Measurements from ENCODE around the gene DIO2.
A peak's percentile ranks its signal among the peaks of the same experiment; 100 is the strongest.

The DIO2 gene

DNA sequence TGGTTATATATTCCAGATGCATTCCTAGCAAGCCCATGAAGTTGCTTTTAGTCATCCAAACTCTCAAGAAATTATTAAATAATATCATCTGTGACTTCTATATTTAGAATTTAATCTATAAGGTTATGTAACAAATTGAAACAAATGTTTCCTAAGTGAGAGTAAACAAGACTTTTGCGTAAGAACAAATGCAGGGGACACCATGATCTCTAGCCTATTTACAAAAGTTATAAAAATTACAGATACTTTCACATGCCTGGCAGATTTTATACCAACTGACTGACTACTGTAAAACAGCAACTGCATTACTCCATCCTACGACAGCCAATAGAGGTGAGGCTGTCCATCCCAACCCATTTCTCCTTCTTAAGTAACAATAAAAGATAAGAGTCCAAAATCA is 20.4 kb upstream of the DIO2 start:
- TF ChIP-seq FOXP2 (optimal IDR thresholded peaks at IDR 0.05; ENCODE audit: borderline replicate concordance, extremely low read depth, extremely low read length, insufficient read depth) = no peak
- no peak for TF ChIP-seq SIN3A (IDR thresholded peaks at IDR 0.05; ENCODE audit: borderline replicate concordance, insufficient read depth, low read length)
- TF ChIP-seq TAF1 (IDR thresholded peaks at IDR 0.05; ENCODE audit: borderline replicate concordance, insufficient read depth, low read length) = no peak
- no peak for TF ChIP-seq REST (IDR thresholded peaks at IDR 0.05; ENCODE audit: insufficient read depth in 1 of 2, low read depth in 2 of 2, low read length in 2 of 2)
- TF ChIP-seq POLR2AphosphoS5 (IDR thresholded peaks at IDR 0.05; ENCODE audit: low read depth, low read length) = no peak

DNA sequence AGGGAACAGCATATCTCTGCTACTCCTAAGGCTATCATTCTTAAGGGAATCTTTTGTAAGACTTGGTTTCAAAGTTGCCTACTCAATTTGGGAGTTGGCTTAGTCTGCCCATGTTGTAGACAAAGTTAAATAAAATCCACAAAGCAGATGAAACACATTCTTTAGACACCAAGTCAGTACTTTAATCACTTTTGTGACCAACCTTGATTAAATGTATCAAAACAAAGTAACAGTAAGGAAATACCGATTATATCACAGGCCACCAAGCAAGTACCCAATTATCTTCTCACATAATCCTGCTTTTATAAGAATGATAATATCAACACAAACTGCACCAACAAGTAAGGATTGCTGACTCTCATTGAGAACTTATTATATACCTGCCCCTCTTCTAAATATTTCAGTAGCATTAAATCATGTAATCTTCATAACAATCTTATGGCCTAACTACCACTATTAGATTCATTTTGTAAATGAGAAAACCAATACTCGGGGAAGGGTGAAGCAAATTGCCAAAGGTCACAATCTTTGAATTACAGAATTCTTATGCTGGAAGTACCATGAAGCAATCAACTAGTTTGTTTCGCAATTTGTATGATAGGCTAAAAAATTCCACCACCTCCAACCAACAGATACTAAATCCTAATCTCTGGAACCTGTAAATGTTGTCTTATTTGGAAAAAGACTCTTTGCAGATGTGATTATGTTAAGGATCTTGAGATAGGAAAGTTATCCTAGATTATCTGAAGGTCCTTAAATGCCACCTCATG is 12.6 kb upstream of the DIO2 start:
- TF ChIP-seq REST (IDR thresholded peaks at IDR 0.05; ENCODE audit: insufficient read depth in 1 of 2, low read depth in 2 of 2, low read length in 2 of 2) = no peak

DNA sequence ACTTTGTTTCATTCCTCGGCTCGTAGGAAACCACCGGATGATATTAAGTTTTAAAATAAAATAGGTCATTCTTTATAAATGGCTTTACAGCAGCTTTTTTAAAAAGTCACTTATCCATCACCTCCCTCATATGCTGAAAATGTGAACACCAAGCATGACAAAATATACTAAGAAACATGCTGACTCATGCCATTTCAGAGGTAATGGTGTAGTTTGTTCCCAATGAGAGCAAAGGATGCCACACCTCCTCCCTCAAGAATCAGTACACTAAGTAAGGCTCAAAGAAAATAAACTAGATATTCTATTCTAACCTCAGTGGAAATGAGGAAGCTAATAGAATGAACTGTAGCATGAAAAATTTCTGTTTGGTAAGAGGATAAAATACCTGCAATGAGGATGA is 5.5 kb upstream of the DIO2 start:
- TF ChIP-seq POLR2AphosphoS5 (IDR thresholded peaks at IDR 0.05; ENCODE audit: low read depth, low read length) (no peak), REST (IDR thresholded peaks at IDR 0.05; ENCODE audit: insufficient read depth in 1 of 2, low read depth in 2 of 2, low read length in 2 of 2) (no peak), FOXP2 (optimal IDR thresholded peaks at IDR 0.05; ENCODE audit: borderline replicate concordance, extremely low read depth, extremely low read length, insufficient read depth) (no peak), TAF1 (IDR thresholded peaks at IDR 0.05; ENCODE audit: borderline replicate concordance, insufficient read depth, low read length) (no peak), SIN3A (IDR thresholded peaks at IDR 0.05; ENCODE audit: borderline replicate concordance, insufficient read depth, low read length) (no peak)

- TF ChIP-seq SIN3A (IDR thresholded peaks at IDR 0.05; ENCODE audit: borderline replicate concordance, insufficient read depth, low read length) = no peak; the same call in 1 of the 2 replicates
- TF ChIP-seq POLR2AphosphoS5 (IDR thresholded peaks at IDR 0.05; ENCODE audit: low read depth, low read length) = no peak
- no peak for TF ChIP-seq TAF1 (IDR thresholded peaks at IDR 0.05; ENCODE audit: borderline replicate concordance, insufficient read depth, low read length)
- TF ChIP-seq FOXP2 (optimal IDR thresholded peaks at IDR 0.05; ENCODE audit: borderline replicate concordance, extremely low read depth, extremely low read length, insufficient read depth) = peak; percentile 76
- no peak for TF ChIP-seq REST (IDR thresholded peaks at IDR 0.05; ENCODE audit: insufficient read depth in 1 of 2, low read depth in 2 of 2, low read length in 2 of 2)
Observed at GRCh38 chr14:80215756-80216581, 4.7 kb upstream of the DIO2 start.

All from PFSK-1 (cell line).